GM19438 (cell line): ENCODE data around the gene PPP1R14C.
"Not testable (repeated sequence)": the region's sequence is repeated elsewhere in the genome, so short reads cannot be mapped to it uniquely, and the experiment has no call there.

Experiments
- ATAC-seq: cut with Tn5 transposase; IDR thresholded peaks from one replicate; pipeline ENCODE4 v1.9.1; 2021; ENCODE audit warnings: low read depth; ENCODE audit not compliant: unreplicated experiment

PPP1R14C gene

GRCh38 chr6:150137711-150138110 lies 5.1 kb upstream of the PPP1R14C start:
- not testable (repeated sequence) for ATAC-seq

GRCh38 chr6:150138638-150139037 lies 4.2 kb upstream of the PPP1R14C start:
- no peak for ATAC-seq

GRCh38 chr6:150139533-150139932 lies 3.3 kb upstream of the PPP1R14C start:
- ATAC-seq = no peak

- ATAC-seq = no peak
These were observed 2.4 kb upstream of the PPP1R14C start for GRCh38 chr6:150140236-150140969.

GRCh38 chr6:150142097-150142669 lies 661 bp upstream of the PPP1R14C start:
- ATAC-seq = no peak

GRCh38 chr6:150143516-150144293 lies 861 bp downstream of the PPP1R14C start:
- ATAC-seq = no peak

- no peak for ATAC-seq
These were observed 1.5 kb downstream of the PPP1R14C start for GRCh38 chr6:150144294-150144868.

- ATAC-seq = no peak
These were observed 2.6 kb downstream of the PPP1R14C start for GRCh38 chr6:150145427-150145826.

GRCh38 chr6:150145830-150146229 lies 3.0 kb downstream of the PPP1R14C start:
- no peak for ATAC-seq

- no peak for ATAC-seq
These were observed 3.6 kb downstream of the PPP1R14C start for GRCh38 chr6:150146436-150146835.

GRCh38 chr6:150149146-150149545 lies 6.3 kb downstream of the PPP1R14C start:
- no peak for ATAC-seq

- no peak for ATAC-seq
These were observed 7.6 kb downstream of the PPP1R14C start for GRCh38 chr6:150150458-150150820.

- ATAC-seq = no peak
These were observed 8.2 kb downstream of the PPP1R14C start for GRCh38 chr6:150150821-150151646.

- ATAC-seq = no peak
These were observed 10.3 kb downstream of the PPP1R14C start for GRCh38 chr6:150152891-150153876.

- ATAC-seq = no peak
These were observed 11.2 kb downstream of the PPP1R14C start for GRCh38 chr6:150153905-150154492.

GRCh38 chr6:150156460-150156859 lies 13.6 kb downstream of the PPP1R14C start:
- no peak for ATAC-seq

GRCh38 chr6:150157081-150157480 lies 14.2 kb downstream of the PPP1R14C start:
- no peak for ATAC-seq

GRCh38 chr6:150159757-150160156 lies 16.9 kb downstream of the PPP1R14C start:
- no peak for ATAC-seq

- ATAC-seq = no peak
These were observed 21.1 kb downstream of the PPP1R14C start for GRCh38 chr6:150163970-150164369.
